HG03097 (cell line): Measurements from ENCODE around the gene KANSL1.
"Not testable (repeated sequence)": the region's sequence is repeated elsewhere in the genome, so short reads cannot be mapped to it uniquely, and the experiment has no call there.

Experiments
- ATAC-seq: cut with Tn5 transposase; IDR thresholded peaks from one replicate; pipeline ENCODE4 v1.9.1; 2021; ENCODE audit not compliant: unreplicated experiment, low FRiP score

KANSL1 gene

DNA sequence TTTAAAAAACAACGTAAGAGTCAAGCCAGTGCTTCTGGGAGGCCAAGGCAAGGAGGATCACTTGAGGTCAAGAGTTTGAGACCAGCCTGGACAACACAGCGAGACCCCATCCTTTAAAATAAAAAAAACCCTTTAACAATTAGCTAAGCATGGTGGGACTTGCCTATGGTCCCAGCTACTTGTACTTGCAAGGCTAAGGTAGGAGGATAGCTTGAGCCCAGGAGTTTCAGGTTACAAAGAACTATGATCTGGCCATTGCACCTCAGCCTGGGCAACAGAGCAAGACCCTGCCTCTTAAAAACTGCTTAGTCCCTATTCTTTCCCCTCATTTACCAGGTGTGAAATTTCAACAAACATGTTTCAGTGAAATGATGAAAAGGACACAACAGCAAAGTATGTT lies 104.6 kb downstream of the KANSL1 start:
- no peak for ATAC-seq

DNA sequence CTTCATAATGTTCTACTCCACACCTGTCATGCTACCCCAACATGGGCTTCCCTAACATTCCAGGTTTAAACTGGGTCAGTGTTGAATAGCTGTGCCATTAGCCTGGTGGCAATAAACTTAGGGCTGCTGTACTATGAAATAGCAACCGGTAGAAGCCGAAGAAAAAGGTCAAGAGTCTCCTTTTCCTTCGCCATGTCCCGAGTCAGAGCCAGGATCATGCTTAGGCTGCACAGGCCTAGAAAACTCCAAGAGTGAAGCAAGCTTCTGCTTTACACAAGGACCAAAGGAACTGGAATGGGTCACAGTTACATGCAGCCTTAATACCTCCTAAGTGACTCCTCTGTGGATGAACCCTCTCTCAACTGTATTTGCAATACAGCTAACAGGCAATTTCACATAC lies 105.4 kb downstream of the KANSL1 start:
- not testable (repeated sequence) for ATAC-seq

DNA sequence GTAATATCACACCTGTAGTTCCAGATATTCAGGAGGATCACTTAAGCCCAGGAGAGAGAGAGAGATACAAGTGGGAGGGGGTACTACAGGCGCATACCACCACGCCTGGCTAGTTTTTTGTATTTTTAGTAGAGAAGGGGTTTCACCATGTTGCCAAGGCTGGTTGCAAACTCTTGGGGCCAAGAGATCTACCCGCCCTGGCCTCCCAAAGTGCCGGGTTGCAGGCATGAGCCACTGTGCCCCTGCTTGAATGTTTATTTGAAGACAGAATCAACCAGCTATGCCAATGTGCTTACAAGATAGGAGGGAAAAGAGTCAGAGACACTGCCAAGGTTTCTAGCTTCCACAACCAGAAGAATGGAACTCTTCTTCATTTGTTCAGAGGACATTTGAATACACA lies 106.4 kb downstream of the KANSL1 start:
- ATAC-seq = no peak

DNA sequence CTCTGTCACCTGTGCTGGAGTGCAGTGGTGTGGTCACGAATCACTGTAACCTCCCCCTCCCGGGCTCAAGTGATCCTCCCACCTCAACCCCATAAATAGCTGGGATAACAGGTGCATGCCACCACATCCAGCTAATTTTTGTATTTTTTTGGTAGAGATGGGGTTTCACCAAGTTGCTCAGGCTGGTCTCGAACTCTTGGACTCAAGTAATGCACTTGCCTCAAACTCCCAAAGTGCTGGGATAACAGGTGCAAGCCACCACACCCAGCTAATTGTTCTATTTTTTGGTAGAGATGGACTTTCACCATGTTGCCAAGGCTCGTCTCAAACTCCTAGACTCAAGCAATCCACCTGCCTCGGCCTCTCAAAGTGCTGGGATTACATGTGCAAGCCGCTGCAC lies 107.7 kb downstream of the KANSL1 start:
- ATAC-seq = no peak

DNA sequence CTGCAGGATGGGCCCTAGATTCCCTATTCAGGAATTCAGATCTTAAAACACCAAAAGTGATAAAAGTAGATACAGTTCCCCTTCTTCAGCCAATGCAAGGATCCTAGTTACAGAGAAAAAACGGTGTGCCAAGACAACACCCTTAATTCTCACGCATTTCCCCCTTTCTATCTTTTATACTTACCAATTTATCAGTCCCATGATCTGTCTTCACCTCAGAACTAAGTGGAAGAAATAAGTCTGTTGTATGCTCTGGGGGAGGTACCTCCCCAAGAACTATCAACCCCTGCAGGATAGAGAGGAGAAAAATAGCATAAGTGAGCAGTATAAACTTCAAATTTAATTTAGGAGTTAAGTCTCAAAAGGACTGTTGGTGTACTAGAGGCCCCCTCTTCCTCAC lies 111.0 kb downstream of the KANSL1 start:
- ATAC-seq = no peak

DNA sequence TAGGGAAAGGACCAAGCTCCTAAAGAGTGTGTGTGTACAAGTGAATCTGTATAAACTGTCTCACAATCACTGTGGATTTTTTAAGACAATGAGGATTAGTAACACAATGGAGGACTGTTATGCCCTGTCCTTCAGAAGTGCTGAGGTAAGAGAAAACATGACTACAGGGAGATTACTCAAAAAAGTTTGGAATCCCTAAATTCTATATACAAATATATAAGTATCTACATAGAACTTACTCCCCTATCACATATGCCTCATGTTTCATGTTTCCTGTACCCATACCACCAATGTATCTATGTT lies 112.3 kb downstream of the KANSL1 start:
- ATAC-seq = no peak

DNA sequence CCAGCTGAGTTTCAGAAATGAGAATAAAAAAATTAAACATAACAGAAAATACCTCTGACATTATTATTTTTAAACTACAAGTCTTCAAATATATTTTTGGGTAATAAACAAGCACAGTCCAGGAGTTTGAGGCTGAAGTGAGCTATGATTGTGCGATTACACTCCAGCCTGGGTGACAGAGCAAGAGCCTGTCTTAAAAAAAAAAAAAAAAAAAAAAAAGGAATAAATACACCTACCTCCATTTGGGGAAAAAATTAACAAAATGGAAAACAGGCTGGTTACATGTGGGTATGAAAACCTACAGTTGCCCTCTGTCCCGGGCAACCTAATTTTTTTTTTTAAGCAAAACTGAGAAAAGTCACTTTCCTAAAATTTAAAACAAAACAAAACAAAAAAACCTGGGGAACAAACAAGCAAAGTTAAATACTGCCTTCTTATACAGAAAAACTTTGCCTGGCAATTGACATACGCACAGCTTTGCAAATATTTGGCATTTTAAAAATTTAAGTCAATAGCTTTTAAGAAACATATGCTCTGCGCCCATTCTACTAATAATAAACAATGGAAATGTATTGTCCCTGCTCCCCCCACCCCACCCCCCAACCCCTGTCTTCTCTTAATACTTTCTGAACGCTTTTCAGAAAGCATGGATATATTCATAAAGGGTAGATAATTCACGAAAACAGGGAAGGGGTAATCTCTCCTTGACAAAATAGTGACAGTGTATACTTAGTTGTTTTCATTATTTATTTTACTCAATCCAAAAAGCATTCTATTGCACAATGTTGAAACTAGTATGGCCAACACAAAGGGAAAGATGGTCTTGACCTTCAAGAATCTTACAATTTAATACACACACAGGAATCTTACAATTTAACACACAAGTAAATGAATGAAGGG lies 112.9 kb downstream of the KANSL1 start:
- ATAC-seq = no peak

DNA sequence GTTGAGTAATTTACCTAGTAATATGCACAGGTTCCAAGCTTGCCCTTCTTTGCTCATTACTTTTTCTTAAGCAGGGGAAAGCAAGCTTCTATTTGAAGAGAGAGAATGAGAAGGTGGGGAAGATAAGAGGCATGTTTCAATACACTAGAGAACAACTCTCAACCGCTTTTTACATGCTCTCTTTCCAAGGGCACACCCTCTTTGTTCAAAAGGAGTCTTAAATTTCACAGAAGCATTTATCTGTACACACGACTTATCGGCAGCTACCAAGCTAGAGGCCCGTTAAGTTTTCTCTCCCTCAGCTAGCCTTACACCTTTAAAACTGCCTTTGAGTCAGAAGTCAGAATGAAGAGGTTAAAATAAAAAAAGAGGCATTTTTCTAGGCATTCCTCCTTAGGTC lies 114.6 kb downstream of the KANSL1 start:
- ATAC-seq = no peak

DNA sequence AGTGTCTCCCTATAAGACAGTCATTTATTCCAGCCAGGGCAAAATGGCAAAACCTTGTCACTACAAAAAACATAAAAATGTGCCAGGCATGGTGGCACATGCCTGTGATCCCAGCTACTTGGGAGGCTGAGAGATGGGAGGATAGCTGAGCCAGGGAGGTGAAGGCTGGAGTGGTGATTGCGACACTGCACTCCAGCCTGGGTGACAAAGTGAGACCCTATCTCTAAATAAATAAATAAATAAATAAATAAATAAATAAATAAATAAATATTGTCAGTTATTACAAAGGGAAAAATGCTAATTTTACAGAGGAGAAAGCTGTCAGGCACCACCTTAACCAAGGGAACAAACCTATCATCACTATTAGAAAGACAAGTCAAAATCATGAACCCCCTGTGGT lies 118.7 kb downstream of the KANSL1 start:
- ATAC-seq = no peak

DNA sequence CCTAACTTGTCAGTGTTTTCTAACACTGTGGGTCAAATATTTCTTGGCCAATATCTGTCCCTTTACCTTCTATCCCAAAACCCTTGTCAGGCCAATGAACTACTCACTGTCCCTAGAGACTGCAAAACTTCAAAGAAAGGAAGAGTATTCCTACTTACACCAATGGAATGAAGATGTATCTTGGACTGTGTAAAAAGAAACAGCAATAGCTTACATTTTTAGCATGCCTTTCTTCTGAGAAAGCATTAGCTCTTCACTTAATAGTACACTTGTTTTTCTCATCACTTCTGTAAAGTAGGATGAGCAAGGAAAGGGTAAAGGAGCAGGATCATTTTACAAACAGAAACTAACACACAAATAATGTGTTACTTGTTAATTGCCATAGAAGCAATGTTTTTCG lies 120.2 kb downstream of the KANSL1 start:
- ATAC-seq = no peak

DNA sequence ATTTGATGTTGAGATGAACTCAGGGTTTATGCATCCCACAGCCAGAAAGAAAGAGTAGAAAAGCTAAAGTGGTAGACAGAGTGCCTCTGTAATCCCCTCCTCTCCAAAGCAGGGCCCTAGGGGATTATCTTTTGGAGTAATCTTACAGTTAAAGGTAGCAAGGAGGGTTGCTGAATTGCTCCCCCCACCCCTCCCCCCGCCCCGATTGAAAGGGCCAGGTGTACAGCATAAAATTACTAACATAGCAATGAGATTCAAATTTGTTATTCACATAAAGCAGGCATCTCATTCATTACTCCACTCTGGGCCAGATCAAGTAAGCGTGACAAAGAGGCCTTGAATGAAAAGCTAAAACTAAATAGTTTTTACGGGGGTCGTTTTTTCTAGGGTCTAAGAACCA lies 121.4 kb downstream of the KANSL1 start:
- no peak for ATAC-seq

DNA sequence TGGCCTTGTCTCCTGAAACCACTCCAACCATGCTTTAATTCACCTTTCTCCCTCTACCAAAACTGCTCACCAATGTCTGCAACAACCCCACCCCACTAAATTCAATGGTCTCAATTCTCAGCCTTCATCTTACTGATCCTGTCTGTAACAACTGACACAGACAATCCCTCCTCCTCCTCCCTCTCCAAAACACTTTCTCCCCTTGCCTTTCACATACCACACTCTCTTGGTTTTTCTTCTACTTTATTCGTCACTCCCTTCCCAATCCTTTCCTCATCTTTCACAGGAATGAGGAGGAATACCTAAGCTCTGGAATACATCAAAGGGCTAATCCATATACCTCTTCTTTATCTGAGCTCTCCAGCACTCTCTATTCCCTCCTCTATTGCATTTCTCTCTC lies 128.8 kb downstream of the KANSL1 start:
- no peak for ATAC-seq

DNA sequence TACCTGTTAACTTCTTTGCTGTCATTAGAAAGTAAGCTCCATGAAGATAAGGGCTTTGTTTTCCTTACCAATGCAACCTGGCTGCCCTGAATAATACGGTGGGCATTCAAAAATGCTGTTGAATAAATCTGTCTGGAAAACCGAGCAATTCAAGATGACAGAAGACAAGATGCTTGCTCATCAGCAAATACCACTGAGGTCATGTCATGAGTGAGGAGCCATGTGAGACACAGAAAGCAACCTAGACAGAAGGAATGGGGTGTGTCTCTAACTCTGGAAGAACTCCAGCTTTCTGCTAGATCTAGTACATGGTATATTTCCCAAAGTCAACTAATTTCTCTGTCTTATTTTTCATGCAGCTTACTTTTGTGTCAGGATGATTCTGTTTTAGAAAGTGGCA lies 130.0 kb downstream of the KANSL1 start:
- no peak for ATAC-seq

DNA sequence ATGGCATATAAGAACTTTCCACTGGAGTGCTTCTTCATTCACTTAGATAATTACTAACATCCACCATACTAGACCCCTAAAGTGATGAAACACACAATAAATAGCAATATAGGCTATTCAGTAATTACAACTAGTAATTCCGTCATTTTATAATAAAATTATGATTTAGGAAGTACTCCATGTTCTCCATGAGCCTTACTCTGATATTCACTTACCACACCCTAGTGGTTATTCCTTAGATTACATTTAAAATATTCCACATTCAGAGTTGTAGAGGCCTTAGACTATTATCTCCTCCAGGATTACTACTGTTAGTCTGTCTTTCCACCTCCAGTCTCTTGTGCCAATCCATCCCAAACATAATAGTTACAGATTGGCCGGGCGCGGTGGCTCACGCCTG lies 131.8 kb downstream of the KANSL1 start:
- ATAC-seq = no peak

DNA sequence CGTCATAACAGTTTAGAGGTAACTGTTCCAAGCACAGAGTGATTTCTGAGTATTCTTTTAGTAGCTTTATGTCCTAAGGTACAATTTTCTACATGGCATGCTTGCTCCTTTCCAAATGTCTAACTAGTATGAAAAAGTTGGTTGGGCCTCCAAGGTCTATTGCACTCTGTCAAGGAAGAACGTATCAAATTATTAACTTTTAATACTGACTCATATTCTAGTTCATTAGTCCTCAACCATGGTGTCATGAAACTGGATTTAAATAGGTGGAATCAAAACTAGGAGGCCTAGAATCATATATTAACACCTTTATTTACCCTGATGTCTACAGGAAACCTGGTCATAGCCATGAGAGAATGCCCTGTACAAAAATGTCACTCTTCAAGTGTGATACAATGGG lies 132.8 kb downstream of the KANSL1 start:
- ATAC-seq = no peak

DNA sequence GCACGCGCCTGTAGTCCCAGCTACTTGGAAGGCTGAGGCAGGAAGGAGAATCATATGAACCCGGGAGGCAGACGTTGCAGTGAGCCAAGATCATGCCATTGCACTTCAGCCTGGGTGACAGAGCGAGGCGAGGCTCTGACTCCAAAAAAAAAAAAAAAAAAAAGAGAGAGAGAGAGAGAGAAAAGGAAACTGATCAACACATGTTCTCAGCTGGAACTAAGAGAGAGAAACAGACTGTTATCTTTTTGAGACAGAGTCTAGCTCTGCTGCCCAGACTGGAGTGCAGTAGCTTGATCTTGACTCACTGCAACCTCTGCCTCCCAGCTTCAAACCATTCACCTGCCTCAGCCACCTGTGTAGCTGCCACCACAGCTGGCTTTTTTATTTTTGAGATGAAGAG lies 133.7 kb downstream of the KANSL1 start:
- ATAC-seq = no peak

DNA sequence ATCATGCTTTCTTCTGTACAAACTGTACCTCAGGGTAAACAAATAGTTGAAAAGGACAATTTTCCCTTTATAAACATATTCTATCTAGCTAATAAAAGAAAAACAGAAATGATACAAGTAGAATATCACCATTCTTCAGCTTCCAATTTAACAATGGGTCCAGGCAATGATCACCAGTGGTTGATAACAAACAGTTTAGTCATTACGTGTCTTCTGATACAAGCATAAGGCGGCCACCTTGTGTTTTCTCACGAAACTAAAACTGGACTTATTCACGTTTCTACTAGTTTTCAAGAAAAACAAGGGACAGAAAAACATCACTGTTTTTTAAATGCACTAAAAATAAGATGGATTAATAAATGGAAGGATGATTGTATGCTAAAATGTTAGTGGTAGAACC lies 135.9 kb downstream of the KANSL1 start:
- ATAC-seq = no peak

DNA sequence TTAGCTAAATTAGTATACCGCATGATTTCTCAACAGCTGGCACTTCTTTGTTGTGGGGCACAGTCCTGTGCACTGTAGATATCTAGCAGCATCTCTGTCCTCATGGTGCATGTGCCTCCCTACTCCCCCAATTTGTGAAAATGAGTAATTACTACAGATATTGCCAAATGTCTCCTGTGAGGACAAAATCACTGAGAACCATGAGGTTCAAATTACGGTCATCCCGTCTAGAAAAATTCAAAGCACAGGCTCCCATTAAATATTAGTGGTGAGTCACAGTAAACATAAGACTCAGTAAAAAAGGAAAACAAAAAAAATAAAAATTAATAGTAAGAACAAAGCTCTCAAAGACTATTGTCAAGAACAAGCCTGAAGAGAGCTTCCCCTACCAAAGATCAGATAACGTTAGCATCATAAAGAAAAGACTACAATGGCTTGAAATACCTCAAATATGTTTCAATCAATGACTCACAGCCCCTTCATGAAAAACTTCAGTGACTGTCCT lies 136.4 kb downstream of the KANSL1 start:
- ATAC-seq = no peak

DNA sequence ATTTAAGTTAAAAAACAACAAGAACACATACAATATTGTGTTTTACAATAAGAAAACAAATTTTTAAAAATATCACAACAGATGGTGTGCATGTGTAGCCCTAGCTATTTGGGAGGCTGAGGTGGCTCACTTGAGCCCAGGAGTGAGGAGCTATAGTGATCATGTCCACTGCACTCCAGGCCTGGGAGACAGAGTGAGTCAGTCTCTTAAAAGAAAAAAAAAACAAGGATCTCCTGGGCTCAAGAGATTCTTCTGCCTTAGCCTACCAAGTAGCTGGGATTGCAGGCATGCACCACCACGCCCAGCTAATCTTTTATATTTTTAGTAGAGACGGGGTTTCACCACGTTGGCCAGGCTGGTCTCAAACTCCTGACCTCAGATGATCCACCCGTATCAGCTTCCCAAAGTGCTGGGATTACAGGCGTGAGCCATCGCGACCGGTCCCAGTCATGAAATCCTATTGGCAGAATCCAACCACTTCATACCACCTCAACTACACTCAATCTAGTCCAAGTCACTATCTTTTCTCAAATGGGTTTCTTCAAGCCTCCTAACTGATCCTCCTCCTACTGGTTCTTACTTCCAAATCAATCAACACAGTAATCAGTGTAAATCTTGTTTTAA lies 139.2 kb downstream of the KANSL1 start:
- ATAC-seq = no peak

DNA sequence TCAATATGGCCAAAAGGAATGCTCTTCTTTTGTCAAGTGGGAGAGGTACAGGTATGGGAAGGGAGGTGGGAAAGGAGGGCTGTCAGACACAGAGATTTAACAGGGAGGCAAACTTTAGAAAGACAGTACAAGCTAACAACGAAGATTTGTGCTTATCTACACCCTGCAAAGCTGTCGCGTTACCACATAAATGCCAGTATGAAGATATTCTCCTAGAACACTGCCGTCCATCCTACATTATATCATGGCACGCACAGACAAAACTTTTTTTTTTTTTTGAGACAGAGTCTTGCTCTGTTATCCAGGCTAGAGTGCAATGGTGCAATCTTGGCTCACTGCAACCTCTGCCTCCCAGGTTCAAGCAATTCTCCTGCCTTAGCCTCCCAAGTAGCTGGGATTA lies 143.6 kb downstream of the KANSL1 start:
- no peak for ATAC-seq

DNA sequence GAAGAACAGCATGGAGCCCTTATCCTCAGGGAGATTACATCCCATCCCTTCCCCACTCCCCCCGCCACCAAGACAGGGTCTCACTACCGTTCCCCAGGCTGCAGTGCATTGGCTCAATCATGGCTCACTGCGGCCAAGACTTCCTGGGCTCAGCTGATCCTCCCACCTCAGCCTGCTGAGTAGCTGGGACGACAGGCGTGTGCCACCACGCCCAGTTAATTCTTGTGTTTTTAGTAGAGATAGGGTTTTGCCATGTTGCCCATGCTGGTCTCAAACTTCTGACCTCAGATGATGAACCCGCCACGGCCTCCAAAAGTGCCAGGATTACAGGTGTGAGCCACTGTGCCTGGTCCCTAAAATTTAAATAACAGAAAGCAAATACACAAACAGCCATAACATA lies 145.4 kb downstream of the KANSL1 start:
- ATAC-seq = no peak

DNA sequence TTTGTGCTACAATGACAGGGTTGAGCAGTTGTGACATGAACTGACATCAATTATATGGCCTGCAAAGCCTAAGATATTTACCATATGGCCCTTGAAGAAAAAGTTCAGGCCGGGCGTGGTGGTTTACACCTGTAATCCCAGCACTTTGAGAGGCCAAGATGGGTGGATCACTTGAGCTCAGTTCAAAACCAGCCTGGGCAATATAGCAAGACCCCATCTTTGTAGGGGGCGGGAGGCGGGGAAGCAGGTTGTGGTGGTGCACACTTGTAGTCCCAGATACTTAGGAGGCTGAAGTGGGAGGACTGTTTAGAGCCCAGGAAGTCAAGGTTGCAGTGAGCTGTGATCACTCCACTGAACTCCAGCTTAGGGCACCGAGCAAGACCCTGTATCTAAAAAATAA lies 145.8 kb downstream of the KANSL1 start:
- no peak for ATAC-seq
